Keratinocyte (primary cell): ENCODE results near the gene CNN2.

ENCODE experiments used
- EZH2 ChIP-seq: IDR thresholded peaks from one replicate; pipeline ENCODE4 v1.6.1; 2012; ENCODE audit warnings: inconsistent platforms, mild to moderate bottlenecking, low read length, moderate library complexity
- TF ChIP-seq, protein P1 (sequence below), 3 experiments: IDR thresholded peaks in 1 of 3; conservative IDR thresholded peaks in 1 of 3; optimal IDR thresholded peaks in 1 of 3; 2 replicates in 2 of 3; 3 replicates in 1 of 3; pipeline versions ENCODE3 to v1.5.1; 2011; ENCODE audit warnings: low read length in 3 of 3, mild to moderate bottlenecking in 3 of 3, moderate library complexity in 2 of 3, control low read depth in 1 of 3, inconsistent platforms in 1 of 3; ENCODE audit not compliant: insufficient read depth in 2 of 3; ENCODE audit errors: extremely low read depth in 1 of 3

DNA sequence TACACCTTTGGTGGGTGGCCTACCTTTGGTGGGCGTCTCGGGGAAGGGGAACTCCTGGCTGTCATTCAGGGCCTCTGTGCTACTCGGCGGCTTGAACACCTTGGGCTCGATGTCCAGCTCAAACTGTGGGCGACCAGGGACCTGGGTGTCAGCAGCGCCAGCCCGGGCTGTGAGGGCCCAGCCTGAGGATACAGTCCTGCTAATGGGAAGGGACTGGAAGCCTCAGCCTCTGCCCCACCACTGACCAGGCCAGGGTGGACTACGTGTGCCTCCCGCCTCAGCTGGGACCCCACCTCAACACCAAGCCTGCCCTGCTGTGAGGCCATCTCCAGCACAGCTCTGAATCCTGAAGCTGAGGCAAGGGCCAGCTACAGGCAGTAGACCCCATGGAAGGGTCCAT lies 13.2 kb upstream of the CNN2 start:
- TF ChIP-seq, protein P1, sequence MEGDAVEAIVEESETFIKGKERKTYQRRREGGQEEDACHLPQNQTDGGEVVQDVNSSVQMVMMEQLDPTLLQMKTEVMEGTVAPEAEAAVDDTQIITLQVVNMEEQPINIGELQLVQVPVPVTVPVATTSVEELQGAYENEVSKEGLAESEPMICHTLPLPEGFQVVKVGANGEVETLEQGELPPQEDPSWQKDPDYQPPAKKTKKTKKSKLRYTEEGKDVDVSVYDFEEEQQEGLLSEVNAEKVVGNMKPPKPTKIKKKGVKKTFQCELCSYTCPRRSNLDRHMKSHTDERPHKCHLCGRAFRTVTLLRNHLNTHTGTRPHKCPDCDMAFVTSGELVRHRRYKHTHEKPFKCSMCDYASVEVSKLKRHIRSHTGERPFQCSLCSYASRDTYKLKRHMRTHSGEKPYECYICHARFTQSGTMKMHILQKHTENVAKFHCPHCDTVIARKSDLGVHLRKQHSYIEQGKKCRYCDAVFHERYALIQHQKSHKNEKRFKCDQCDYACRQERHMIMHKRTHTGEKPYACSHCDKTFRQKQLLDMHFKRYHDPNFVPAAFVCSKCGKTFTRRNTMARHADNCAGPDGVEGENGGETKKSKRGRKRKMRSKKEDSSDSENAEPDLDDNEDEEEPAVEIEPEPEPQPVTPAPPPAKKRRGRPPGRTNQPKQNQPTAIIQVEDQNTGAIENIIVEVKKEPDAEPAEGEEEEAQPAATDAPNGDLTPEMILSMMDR (optimal IDR thresholded peaks at IDR 0.05 in 1 of 3, IDR thresholded peaks at IDR 0.05 in 1 of 3, conservative IDR thresholded peaks at IDR 0.05 in 1 of 3; ENCODE audit: extremely low read depth in 1 of 3, insufficient read depth in 2 of 3, low read length in 3 of 3): no peak
- no peak for TF ChIP-seq EZH2
